SK-N-SH (cell line): ENCODE measurements around the gene CACNG7.

Experiments used
- FOXM1 ChIP-seq: IDR thresholded peaks from 2 replicates; pipeline ENCODE4 v1.4.0; 2012; ENCODE audit warnings: low read depth, mild to moderate bottlenecking
- MAX ChIP-seq: IDR thresholded peaks from 2 replicates; pipeline ENCODE4 v1.4.0; 2012; ENCODE audit warnings: low read depth
- RXRA ChIP-seq: IDR thresholded peaks from 2 replicates; pipeline ENCODE4 v1.4.0; 2012; ENCODE audit warnings: low read depth, mild to moderate bottlenecking, borderline replicate concordance
- SIN3A ChIP-seq: IDR thresholded peaks from 2 replicates; pipeline ENCODE4 v1.6.1; 2012; ENCODE audit warnings: low read depth, mild to moderate bottlenecking, low read length, moderate library complexity, borderline replicate concordance
- TF ChIP-seq, protein P1 (sequence below): fragments of 200-600 bp; sonication (generic); IDR thresholded peaks from 2 replicates; pipeline ENCODE4 v1.6.1; 2017; ENCODE audit warnings: antibody characterized with exemption, mild to moderate bottlenecking, moderate library complexity
- TF ChIP-seq, protein P2 (sequence below): IDR thresholded peaks from 2 replicates; pipeline ENCODE4 v1.6.1; 2012; ENCODE audit warnings: mild to moderate bottlenecking, low read depth, low read length, moderate library complexity

- TF ChIP-seq, protein P1, sequence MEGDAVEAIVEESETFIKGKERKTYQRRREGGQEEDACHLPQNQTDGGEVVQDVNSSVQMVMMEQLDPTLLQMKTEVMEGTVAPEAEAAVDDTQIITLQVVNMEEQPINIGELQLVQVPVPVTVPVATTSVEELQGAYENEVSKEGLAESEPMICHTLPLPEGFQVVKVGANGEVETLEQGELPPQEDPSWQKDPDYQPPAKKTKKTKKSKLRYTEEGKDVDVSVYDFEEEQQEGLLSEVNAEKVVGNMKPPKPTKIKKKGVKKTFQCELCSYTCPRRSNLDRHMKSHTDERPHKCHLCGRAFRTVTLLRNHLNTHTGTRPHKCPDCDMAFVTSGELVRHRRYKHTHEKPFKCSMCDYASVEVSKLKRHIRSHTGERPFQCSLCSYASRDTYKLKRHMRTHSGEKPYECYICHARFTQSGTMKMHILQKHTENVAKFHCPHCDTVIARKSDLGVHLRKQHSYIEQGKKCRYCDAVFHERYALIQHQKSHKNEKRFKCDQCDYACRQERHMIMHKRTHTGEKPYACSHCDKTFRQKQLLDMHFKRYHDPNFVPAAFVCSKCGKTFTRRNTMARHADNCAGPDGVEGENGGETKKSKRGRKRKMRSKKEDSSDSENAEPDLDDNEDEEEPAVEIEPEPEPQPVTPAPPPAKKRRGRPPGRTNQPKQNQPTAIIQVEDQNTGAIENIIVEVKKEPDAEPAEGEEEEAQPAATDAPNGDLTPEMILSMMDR: no peak
- TF ChIP-seq SIN3A (no peak), RXRA (no peak), FOXM1 (no peak), MAX (no peak)
- TF ChIP-seq, protein P2, sequence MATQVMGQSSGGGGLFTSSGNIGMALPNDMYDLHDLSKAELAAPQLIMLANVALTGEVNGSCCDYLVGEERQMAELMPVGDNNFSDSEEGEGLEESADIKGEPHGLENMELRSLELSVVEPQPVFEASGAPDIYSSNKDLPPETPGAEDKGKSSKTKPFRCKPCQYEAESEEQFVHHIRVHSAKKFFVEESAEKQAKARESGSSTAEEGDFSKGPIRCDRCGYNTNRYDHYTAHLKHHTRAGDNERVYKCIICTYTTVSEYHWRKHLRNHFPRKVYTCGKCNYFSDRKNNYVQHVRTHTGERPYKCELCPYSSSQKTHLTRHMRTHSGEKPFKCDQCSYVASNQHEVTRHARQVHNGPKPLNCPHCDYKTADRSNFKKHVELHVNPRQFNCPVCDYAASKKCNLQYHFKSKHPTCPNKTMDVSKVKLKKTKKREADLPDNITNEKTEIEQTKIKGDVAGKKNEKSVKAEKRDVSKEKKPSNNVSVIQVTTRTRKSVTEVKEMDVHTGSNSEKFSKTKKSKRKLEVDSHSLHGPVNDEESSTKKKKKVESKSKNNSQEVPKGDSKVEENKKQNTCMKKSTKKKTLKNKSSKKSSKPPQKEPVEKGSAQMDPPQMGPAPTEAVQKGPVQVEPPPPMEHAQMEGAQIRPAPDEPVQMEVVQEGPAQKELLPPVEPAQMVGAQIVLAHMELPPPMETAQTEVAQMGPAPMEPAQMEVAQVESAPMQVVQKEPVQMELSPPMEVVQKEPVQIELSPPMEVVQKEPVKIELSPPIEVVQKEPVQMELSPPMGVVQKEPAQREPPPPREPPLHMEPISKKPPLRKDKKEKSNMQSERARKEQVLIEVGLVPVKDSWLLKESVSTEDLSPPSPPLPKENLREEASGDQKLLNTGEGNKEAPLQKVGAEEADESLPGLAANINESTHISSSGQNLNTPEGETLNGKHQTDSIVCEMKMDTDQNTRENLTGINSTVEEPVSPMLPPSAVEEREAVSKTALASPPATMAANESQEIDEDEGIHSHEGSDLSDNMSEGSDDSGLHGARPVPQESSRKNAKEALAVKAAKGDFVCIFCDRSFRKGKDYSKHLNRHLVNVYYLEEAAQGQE: no peak
Observed at GRCh38 chr19:53966931-53967330, 57.9 kb downstream of the CACNG7 start.
